MCF 10A (cell line): ENCODE data around the gene HECW1. TPM values are rescaled to one million over a fixed set of nuclear protein-coding genes. Genes with fewer than 3 reads are reported as not detected.

Source experiments
- BruUV-seq: library from RNA; stranded (reverse); fragments of 400-500 nt; replicated peaks from 2 replicates; lab custom pipeline; 2021; lab: Mats Ljungman, UMichigan
- CTCF ChIA-PET: fragments of 300-600 bp; sonication (Branson Sonifier 250); formaldehyde crosslinking; extraction: SDS; loops from one replicate; lab custom pipeline; 2021; ENCODE audit warnings: antibody characterized with exemption, inconsistent platforms; lab: Yijun Ruan, JAX
- POLR2A ChIA-PET: fragments of 300-600, 350-650 bp; sonication (Branson Sonifier 250); formaldehyde crosslinking; extraction: SDS; loops from one replicate; lab custom pipeline; 2020; ENCODE audit warnings: antibody characterized with exemption, inconsistent platforms; lab: Yijun Ruan, JAX
- DNase-seq: peaks from one replicate; pipeline ENCODE4 v3.0.0-alpha.2; 2018; ENCODE audit not compliant: unreplicated experiment
- H3K27ac Mint-ChIP-seq: one replicate; pipeline ENCODE4 v1.8.0; 2022; ENCODE audit warnings: mild to moderate bottlenecking, low read depth, mixed read lengths; ENCODE audit not compliant: unreplicated experiment
- H3K27me3 Mint-ChIP-seq: one replicate; pipeline ENCODE4 v1.8.0; 2022; ENCODE audit warnings: mixed read lengths; ENCODE audit not compliant: insufficient read depth, unreplicated experiment
- H3K36me3 Mint-ChIP-seq: one replicate; pipeline ENCODE4 v1.8.0; 2022; ENCODE audit warnings: mild to moderate bottlenecking, moderate library complexity, mixed read lengths; ENCODE audit not compliant: insufficient read depth, unreplicated experiment
- H3K4me1 Mint-ChIP-seq: one replicate; pipeline ENCODE4 v1.8.0; 2022; ENCODE audit warnings: mixed read lengths; ENCODE audit not compliant: insufficient read depth, unreplicated experiment
- H3K4me3 Mint-ChIP-seq: one replicate; pipeline ENCODE4 v1.8.0; 2022; ENCODE audit warnings: mild to moderate bottlenecking, moderate library complexity, mixed read lengths; ENCODE audit not compliant: unreplicated experiment
- H3K9me3 Mint-ChIP-seq: one replicate; pipeline ENCODE4 v1.8.0; 2022; ENCODE audit warnings: mixed read lengths; ENCODE audit not compliant: unreplicated experiment
- intact Hi-C: fragments of 100-400 bp; cut with micrococcal nuclease; formaldehyde crosslinking; loops from 2 replicates; pipeline ENCODE4 v1.14.1; 2022
- total RNA-seq: library from RNA; stranded (reverse); gene quantifications from 2 replicates; pipeline ENCODE4 v1.2.3, GENCODE V29; 2022
- TF ChIP-seq, protein P1 (sequence below): fragments of 200-600 bp; IDR thresholded peaks from one replicate; pipeline ENCODE4 v1.8.0; 2022; ENCODE audit warnings: antibody characterized with exemption, mild to moderate bottlenecking; ENCODE audit not compliant: unreplicated experiment

Gene HECW1
- total RNA-seq, 1 experiment from 2014 or later: not detected

DNA sequence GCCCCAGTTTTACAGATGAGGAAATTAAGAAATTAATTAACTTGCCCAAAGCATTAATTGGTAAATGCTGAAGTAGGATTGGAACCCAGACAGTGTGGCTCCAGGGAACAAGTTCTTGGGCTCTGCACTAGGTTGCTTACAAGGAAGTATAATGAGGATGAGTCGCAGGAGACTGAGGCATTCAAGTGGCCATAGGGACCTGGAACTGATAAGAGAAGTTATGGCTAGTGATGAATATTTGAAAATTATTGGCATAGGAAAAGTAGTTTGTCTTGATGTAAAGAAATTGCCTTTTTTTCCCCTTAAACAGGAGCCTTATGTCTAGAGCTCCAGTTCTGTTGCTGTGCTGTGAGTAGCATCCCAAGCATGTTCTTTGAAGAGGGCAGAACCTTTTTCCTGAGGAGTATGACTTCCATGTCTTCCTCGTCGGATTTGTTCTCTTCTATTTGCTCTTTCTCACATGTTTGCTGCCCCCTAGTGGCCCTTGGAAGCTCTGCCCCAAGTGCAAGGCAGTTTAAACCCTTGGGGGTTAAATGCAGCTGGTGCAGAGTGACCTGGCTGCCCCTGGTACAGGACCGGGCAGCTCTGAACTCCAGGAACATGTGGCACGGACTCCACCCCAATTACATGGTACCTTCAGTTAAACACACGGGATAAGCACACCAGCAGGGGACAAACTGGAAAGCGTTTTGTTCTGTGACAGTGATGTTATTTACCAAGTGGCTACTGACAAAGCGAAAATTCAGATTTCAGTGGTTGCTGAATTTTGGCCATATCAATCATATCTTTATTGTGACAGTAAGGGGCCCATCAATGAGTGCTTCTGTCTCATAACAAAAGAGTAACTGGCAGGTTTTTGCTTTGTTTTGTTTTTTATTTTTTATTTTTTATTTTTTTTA, 148.8 kb downstream of the HECW1 start:
- no TSS peak for BruUV-seq
- ChIA-PET CTCF (interaction anchor here (0.5 to 8.7 kb wide), 45 partner anchors 9 to 1320 kb away, joined by 3 to 145 read pairs (median 4); partner anchors contain the start of genes MRPL32 and PSMA2), POLR2A (interaction anchor here (0.7 to 1.4 kb wide), 6 partner anchors 11 to 349 kb away, joined by 3 to 7 read pairs (median 3); partner anchors contain the start of genes C7orf25, MRPL32 and PSMA2)
- peak; percentile 86 for DNase-seq
- no peaks in the 10 kb centered on the region for H3K4me1 Mint-ChIP-seq
- intact Hi-C loops: loop anchor here (1.0 to 5.0 kb wide), 7 partner anchors 84 to 1319 kb away; no protein-coding TSS in a partner anchor
- no peak overlapping the region for H3K4me3 Mint-ChIP-seq
- H3K9me3 Mint-ChIP-seq: no peaks in the 10 kb centered on the region
- H3K36me3 Mint-ChIP-seq: no peaks in the 10 kb centered on the region
- H3K27ac Mint-ChIP-seq: no peak overlapping the region
- TF ChIP-seq, protein P1, sequence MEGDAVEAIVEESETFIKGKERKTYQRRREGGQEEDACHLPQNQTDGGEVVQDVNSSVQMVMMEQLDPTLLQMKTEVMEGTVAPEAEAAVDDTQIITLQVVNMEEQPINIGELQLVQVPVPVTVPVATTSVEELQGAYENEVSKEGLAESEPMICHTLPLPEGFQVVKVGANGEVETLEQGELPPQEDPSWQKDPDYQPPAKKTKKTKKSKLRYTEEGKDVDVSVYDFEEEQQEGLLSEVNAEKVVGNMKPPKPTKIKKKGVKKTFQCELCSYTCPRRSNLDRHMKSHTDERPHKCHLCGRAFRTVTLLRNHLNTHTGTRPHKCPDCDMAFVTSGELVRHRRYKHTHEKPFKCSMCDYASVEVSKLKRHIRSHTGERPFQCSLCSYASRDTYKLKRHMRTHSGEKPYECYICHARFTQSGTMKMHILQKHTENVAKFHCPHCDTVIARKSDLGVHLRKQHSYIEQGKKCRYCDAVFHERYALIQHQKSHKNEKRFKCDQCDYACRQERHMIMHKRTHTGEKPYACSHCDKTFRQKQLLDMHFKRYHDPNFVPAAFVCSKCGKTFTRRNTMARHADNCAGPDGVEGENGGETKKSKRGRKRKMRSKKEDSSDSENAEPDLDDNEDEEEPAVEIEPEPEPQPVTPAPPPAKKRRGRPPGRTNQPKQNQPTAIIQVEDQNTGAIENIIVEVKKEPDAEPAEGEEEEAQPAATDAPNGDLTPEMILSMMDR: peak; percentile 90
- no peaks in the 10 kb centered on the region for H3K27me3 Mint-ChIP-seq

DNA sequence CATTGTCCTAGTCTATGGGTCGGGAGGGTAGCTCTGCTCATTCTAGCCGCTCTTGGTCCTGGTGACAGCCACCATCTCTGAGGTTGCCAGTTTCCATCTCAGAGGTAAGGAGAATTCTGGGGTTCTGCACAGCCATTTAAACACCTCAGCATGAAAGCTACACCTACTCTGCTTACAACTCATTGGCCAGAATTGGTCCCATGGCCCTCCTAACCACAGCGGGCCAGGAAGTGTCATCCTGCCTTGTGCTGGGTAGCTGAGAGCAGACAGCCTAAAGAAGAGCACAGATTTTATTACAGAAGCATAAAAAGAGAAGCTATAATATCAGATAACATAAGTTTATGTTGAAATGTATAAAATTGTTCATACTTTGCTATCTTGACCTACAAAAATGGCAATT, 152.7 kb downstream of the HECW1 start:
- no peaks in the 10 kb centered on the region for H3K9me3 Mint-ChIP-seq
- no peaks in the 10 kb centered on the region for H3K27me3 Mint-ChIP-seq
- DNase-seq: no peak
- ChIA-PET POLR2A (interaction anchor here (0.7 to 1.1 kb wide), 2 partner anchors 27 to 333 kb away, joined by 3 read pairs; partner anchors contain the start of genes MRPL32 and PSMA2), CTCF (interaction anchor here (0.6 to 2.7 kb wide), 3 partner anchors 188 to 957 kb away, joined by 3 to 18 read pairs (median 3); no protein-coding TSS in a partner anchor)
- H3K4me3 Mint-ChIP-seq: no peak overlapping the region
- no peak overlapping the region for H3K27ac Mint-ChIP-seq
- BruUV-seq: no TSS peak
- no peaks in the 10 kb centered on the region for H3K4me1 Mint-ChIP-seq
- TF ChIP-seq, protein P1: no peak
- intact Hi-C loops: no loop called here
- H3K36me3 Mint-ChIP-seq: no peaks in the 10 kb centered on the region

DNA sequence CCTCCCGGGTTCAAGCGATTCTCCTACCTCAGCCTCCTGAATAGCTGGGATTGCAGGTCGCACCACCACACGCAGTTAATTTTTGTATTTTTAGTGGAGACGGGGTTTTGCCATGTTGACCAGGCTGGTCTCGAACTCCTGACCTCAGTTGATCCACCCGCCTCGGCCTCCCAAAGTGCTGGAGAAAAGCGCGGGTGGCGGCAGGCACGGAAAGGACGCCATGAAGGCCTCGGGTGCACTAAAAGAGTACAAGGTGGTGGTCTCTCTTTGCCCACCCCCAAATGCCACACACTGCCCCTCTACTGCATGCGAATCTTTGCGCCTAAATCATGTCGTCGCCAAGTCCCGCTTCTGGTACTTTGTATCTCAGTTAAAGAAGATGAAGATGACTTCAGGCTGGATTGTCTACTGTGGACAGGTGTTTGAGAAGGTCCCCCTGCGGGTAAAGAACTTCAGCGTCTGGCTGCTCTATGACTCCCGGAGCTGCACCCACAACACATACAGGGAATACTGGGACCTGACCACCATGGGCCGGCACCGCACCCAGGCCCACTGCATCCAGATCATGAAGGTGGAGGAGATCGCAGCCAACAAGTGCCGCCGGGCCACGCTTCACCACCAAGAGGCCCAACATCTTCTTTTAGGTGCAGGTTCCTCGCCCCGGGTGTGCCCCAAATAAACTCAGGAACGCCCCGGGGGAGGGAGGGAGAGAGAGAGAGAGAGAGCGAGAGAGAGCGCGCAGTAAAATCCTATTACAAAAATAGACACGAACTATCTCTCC, 161.7 kb downstream of the HECW1 start:
- no TSS peak for BruUV-seq
- TF ChIP-seq, protein P1: no peak
- Mint-ChIP-seq H3K4me3 (no peak overlapping the region), H3K27ac (no peak overlapping the region), H3K27me3 (no peaks in the 10 kb centered on the region), H3K9me3 (peaks cover 11% of the 10 kb centered on the region), H3K4me1 (peaks cover 7% of the 10 kb centered on the region), H3K36me3 (no peaks in the 10 kb centered on the region)
- intact Hi-C loops: no loop called here
- POLR2A ChIA-PET: no interaction called here
- CTCF ChIA-PET: interaction anchor here (2.3 kb wide), 1 partner anchor 13 kb away, joined by 8 read pairs; no protein-coding TSS in a partner anchor
- DNase-seq: no peak
